B cell (primary cell): ENCODE measurements around the gene RBPJ. TPM values are rescaled to one million over a fixed set of nuclear protein-coding genes. Genes with fewer than 3 reads are reported as not detected.

Experiments
- ATAC-seq: fragments of 200-7000 bp; cut with Tn5 transposase; one replicate; pipeline ENCODE4 v1.10.0; 2021; ENCODE audit warnings: low read depth, mild to moderate bottlenecking, moderate number of reproducible peaks, moderate library complexity
- CTCF ChIA-PET: fragments of 350-600 bp; sonication (Branson Sonifier 250); formaldehyde crosslinking; loops from one replicate; lab custom pipeline; 2021; ENCODE audit warnings: antibody characterized with exemption, inconsistent platforms; lab: Charles Lee
- POLR2A ChIA-PET: fragments of 350-600 bp; sonication (Branson Sonifier 250); formaldehyde crosslinking; loops from one replicate; lab custom pipeline; 2021; ENCODE audit warnings: antibody characterized with exemption; lab: Charles Lee
- DNase-seq: peaks from one replicate; pipeline ENCODE4 v3.0.0; 2013
- H2AFZ ChIP-seq: 2 replicates; pipeline ENCODE4 v1.6.1; 2012; ENCODE audit warnings: mild to moderate bottlenecking, low read depth, low read length; ENCODE audit not compliant: insufficient read depth, poor library complexity, severe bottlenecking
- H3K27ac ChIP-seq, 2 donors: 1 replicate in 1 of 2; 2 replicates in 1 of 2; pipeline ENCODE4 v1.5.1; 2012 to 2013; ENCODE audit warnings: low read length in 2 of 2, mild to moderate bottlenecking in 2 of 2, moderate library complexity in 1 of 2
- H3K27me3 ChIP-seq, 4 experiments: fragments of 200-600 bp in 1 of 4; sonication (generic) in 1 of 4; replicated peaks in 1 of 4; 1 replicate in 2 of 4; 2 replicates in 2 of 4; pipeline versions ENCODE4 v1.6.1 to v1.7.0; 2013 to 2016; ENCODE audit warnings: low read length in 3 of 4, mild to moderate bottlenecking in 2 of 4, mixed read lengths in 1 of 4, moderate library complexity in 1 of 4; ENCODE audit not compliant: insufficient read depth in 4 of 4, control insufficient read depth in 3 of 4; ENCODE audit errors: control extremely low read depth in 1 of 4
- H3K36me3 ChIP-seq, 2 experiments: replicated peaks in 1 of 2; 1 replicate in 1 of 2; 2 replicates in 1 of 2; pipeline versions ENCODE4 v1.6.1 to v1.7.1; 2013; ENCODE audit warnings: low read length in 1 of 2; ENCODE audit not compliant: insufficient read depth in 2 of 2, control insufficient read depth in 1 of 2; ENCODE audit errors: control extremely low read depth in 1 of 2, extremely low read depth in 1 of 2
- H3K4me1 ChIP-seq, 2 donors: fragments of 200-600 bp in 1 of 2; sonication (generic) in 1 of 2; 1 replicate in 1 of 2; 2 replicates in 1 of 2; pipeline versions ENCODE4 v1.5.1 to v1.6.1; 2013 to 2017; ENCODE audit warnings: low read length in 2 of 2; ENCODE audit not compliant: control insufficient read depth in 2 of 2, insufficient read depth in 2 of 2
- H3K4me2 ChIP-seq: replicated peaks from 2 replicates; pipeline ENCODE3; 2012; ENCODE audit warnings: mild to moderate bottlenecking, low read depth, low read length; ENCODE audit not compliant: poor library complexity, severe bottlenecking
- H3K4me3 ChIP-seq, 5 experiments: fragments of 200-600 bp in 1 of 5; sonication (generic) in 1 of 5; 1 replicate in 3 of 5; 2 replicates in 2 of 5; pipeline versions ENCODE4 v1.5.1 to v1.7.0; 2011 to 2016; ENCODE audit warnings: low read length in 4 of 5, mild to moderate bottlenecking in 4 of 5, low read depth in 2 of 5, control low read depth in 1 of 5, moderate library complexity in 1 of 5; ENCODE audit not compliant: insufficient read depth in 1 of 5; ENCODE audit errors: control extremely low read depth in 1 of 5, extremely low read depth in 1 of 5
- H3K79me2 ChIP-seq: fragments of 200-600 bp; sonication (generic); one replicate; pipeline ENCODE4 v1.6.0; 2016; ENCODE audit warnings: low read length; ENCODE audit not compliant: control insufficient read depth, insufficient read depth
- H3K9ac ChIP-seq: fragments of 200-600 bp; sonication (generic); 2 replicates; pipeline ENCODE4 v1.6.1; 2017; ENCODE audit warnings: mild to moderate bottlenecking, low read length, moderate library complexity
- H3K9me3 ChIP-seq, 3 donors: one replicate each; pipeline versions ENCODE4 v1.6.1 to v1.7.1; 2013; ENCODE audit warnings: low read length in 2 of 3; ENCODE audit not compliant: control insufficient read depth in 2 of 3, insufficient read depth in 1 of 3; ENCODE audit errors: control extremely low read depth in 1 of 3
- H4K20me1 ChIP-seq: 2 replicates; pipeline ENCODE4 v1.6.0; 2012; ENCODE audit warnings: mild to moderate bottlenecking, low read length; ENCODE audit not compliant: insufficient read depth, control insufficient read depth, poor library complexity, severe bottlenecking
- H3K27ac Mint-ChIP-seq: one replicate; pipeline ENCODE4 v1.8.0; 2021; ENCODE audit warnings: mixed read lengths
- H3K27me3 Mint-ChIP-seq: one replicate; pipeline ENCODE4 v1.8.0; 2021; ENCODE audit warnings: mixed read lengths
- H3K4me1 Mint-ChIP-seq: one replicate; pipeline ENCODE4 v1.8.0; 2021; ENCODE audit warnings: mixed read lengths
- H3K4me3 Mint-ChIP-seq: one replicate; pipeline ENCODE4 v1.8.0; 2021; ENCODE audit warnings: mixed read lengths
- H3K9me3 Mint-ChIP-seq: one replicate; pipeline ENCODE4 v1.8.0; 2022; ENCODE audit warnings: mixed read lengths; ENCODE audit not compliant: insufficient read depth
- EZH2 ChIP-seq: IDR thresholded peaks from 2 replicates; pipeline ENCODE4 v1.6.1; 2012; ENCODE audit warnings: borderline replicate concordance, low read depth, mild to moderate bottlenecking, moderate library complexity, low read length; ENCODE audit not compliant: insufficient read depth, poor library complexity, severe bottlenecking
- WGBS: methylation state at CpG from one replicate; pipeline ENCODE4 v1.1.5; 2013; ENCODE audit warnings: missing lambda C conversion rate; ENCODE audit not compliant: insufficient coverage; 5-methylcytosine and 5-hydroxymethylcytosine counted together
- intact Hi-C: fragments of 100-400 bp; cut with micrococcal nuclease; formaldehyde crosslinking; loops from one replicate; pipeline ENCODE4 v1.10.0; 2022
- polyA plus RNA-seq: library from polyadenylated mRNA; depleted of rRNA; stranded (reverse); fragments of >200 nt; gene quantifications from 2 replicates; pipeline ENCODE4 v1.2.3, GENCODE V29; 2012
- total RNA-seq, 2 donors: library from RNA; stranded (reverse); fragments of 120-200 nt in 1 of 2; gene quantifications; 1 replicate in 1 of 2; 2 replicates in 1 of 2; pipeline versions ENCODE4 v1.2.3 to v1.2.4, GENCODE V29; 2013 to 2022
- TF ChIP-seq, protein P1 (sequence below): fragments of 200-600 bp; IDR thresholded peaks from one replicate; pipeline ENCODE4 v1.8.0; 2022; ENCODE audit warnings: antibody characterized with exemption, mild to moderate bottlenecking

RBPJ gene
- total and polyA plus RNA-seq, 2 donors (not counting 1 experiment from before 2014, with no cell fraction given): 10.6 to 50.1 TPM

DNA sequence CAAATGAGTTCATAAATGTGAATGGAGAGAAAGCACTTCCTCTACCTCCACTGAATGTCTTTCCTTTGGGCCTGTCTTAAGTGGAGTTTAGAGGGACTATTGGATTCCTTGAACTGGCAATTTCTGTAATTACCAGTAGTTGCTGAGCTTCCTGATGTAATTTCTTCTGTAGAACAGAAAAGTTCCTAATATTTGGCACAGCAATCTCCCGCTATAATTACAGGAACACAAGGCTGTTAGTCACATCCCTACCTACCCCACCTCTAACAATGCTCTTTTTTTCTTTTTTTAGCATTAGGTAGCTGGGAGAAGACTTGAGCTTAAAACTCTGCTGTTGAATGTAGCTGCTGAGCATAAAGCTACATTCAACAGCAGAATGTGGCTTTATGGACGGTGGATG, 24.8 kb upstream of the RBPJ start:
- H3K4me1 Mint-ChIP-seq: peaks cover 3% of the 10 kb centered on the region
- POLR2A ChIA-PET: no interaction called here
- Histone ChIP-seq H3K36me3 (no peaks in the 10 kb centered on the region), H3K27me3 (peaks cover 0 to 3% (median 0%) of the 10 kb centered on the region in 4 experiments), H3K4me2 (no peak overlapping the region), H2AFZ (no peak overlapping the region), H3K9ac (no peak overlapping the region), H3K79me2 (no peaks in the 10 kb centered on the region), H3K4me3 (no peak overlapping the region), H3K4me1 (no peaks in the 10 kb centered on the region), H3K9me3 (no peaks in the 10 kb centered on the region), H3K27ac (no peak overlapping the region), H4K20me1 (no peaks in the 10 kb centered on the region)
- H3K9me3 Mint-ChIP-seq: no peaks in the 10 kb centered on the region
- no peak for DNase-seq
- no peak for ATAC-seq
- H3K27me3 Mint-ChIP-seq: no peaks in the 10 kb centered on the region
- no peak overlapping the region for H3K4me3 Mint-ChIP-seq
- TF ChIP-seq, protein P1, sequence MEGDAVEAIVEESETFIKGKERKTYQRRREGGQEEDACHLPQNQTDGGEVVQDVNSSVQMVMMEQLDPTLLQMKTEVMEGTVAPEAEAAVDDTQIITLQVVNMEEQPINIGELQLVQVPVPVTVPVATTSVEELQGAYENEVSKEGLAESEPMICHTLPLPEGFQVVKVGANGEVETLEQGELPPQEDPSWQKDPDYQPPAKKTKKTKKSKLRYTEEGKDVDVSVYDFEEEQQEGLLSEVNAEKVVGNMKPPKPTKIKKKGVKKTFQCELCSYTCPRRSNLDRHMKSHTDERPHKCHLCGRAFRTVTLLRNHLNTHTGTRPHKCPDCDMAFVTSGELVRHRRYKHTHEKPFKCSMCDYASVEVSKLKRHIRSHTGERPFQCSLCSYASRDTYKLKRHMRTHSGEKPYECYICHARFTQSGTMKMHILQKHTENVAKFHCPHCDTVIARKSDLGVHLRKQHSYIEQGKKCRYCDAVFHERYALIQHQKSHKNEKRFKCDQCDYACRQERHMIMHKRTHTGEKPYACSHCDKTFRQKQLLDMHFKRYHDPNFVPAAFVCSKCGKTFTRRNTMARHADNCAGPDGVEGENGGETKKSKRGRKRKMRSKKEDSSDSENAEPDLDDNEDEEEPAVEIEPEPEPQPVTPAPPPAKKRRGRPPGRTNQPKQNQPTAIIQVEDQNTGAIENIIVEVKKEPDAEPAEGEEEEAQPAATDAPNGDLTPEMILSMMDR: no peak
- intact Hi-C loops: no loop called here
- 100% methylated on average over 1 of the region's 2 CpGs for WGBS
- H3K27ac Mint-ChIP-seq: no peak overlapping the region
- CTCF ChIA-PET: no interaction called here

DNA sequence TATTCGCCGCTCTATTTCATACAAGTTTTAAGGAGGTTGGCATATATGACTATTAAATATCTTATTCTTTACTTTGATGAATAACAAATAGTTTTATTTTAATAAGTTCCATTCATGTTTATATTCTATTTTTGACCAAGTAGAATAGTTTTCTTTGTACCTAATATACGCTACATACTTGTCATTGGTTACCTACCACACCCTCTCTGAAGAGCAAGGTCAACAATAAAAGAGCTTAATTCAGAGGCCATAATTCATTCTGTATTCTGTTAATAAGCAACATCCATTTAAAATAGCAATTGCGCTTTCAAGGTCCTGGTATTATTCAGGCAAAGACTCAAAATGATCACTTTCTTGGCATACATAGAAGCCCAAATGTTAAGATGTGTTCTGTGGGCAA, 24.3 kb upstream of the RBPJ start:
- Histone ChIP-seq H3K9ac (no peak overlapping the region), H3K27ac (no peak overlapping the region), H3K79me2 (no peaks in the 10 kb centered on the region), H3K4me1 (no peaks in the 10 kb centered on the region), H3K9me3 (no peaks in the 10 kb centered on the region), H4K20me1 (no peaks in the 10 kb centered on the region), H3K27me3 (peaks cover 0 to 3% (median 0%) of the 10 kb centered on the region in 4 experiments), H3K4me2 (no peak overlapping the region), H3K36me3 (no peaks in the 10 kb centered on the region), H3K4me3 (no peak overlapping the region), H2AFZ (no peak overlapping the region)
- H3K4me3 Mint-ChIP-seq: no peak overlapping the region
- ATAC-seq (no peak), DNase-seq (no peak)
- ChIA-PET CTCF (no interaction called here), POLR2A (no interaction called here)
- H3K9me3 Mint-ChIP-seq: no peaks in the 10 kb centered on the region
- H3K4me1 Mint-ChIP-seq: peaks cover 3% of the 10 kb centered on the region
- intact Hi-C loops: no loop called here
- no peak overlapping the region for H3K27ac Mint-ChIP-seq
- whole genome bisulfite sequencing: no CpG with 5 or more reads among the region's 4 CpGs
- TF ChIP-seq EZH2: no peak
- TF ChIP-seq, protein P1: no peak
- no peaks in the 10 kb centered on the region for H3K27me3 Mint-ChIP-seq
